ENCODE data around the gene C6orf52. TPM values are rescaled to one million over a fixed set of nuclear protein-coding genes. Genes with fewer than 3 reads are reported as not detected.
"Not testable (repeated sequence)": the region's sequence is repeated elsewhere in the genome, so short reads cannot be mapped to it uniquely, and the experiment has no call there.

The C6orf52 gene
- total RNA-seq, result not detected

DNA sequence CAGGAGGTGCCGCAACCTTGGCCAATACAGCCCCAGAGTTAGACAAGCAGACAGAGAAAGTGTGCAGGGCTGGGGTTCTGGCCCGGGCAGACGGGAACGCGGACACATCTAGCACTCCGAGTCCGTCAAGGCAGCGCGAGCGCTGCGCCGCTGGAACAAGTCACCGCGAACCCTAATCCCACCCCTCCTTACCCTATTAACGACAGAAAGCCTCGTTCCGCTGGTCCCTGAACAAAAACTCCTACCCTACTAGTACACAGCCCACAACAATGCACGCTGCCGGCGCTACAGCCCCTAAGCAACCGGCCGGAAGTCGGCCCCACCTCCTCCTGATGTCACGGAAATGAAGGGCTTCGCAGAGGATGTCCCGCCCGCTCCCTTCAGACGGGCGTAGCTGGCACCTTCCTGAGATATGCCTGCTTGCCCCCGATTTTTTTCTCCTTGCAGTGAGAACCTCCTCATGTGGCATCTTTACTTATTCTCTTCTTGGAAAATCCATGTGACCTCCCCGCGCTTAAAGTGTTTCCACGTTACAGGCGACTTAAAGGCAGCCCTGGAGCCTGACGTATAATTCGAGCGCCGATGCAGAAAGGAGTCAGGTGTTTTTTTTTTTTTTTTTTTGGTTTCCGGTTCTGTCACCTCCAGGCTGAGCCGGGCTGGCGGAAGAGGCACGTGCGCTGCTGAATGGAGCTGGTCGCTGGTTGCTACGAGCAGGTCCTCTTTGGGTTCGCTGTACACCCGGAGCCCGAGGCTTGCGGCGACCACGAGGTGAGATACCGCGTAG is at the start of gene C6orf52, which contains the start of gene PAK1IP1:
Gene C6orf52, minus strand, starts transcription at position 315 of the 784 bp plus-strand sequence. CDS start 7,066 bp downstream, outside the sequence.
Gene PAK1IP1, plus strand, starts transcription at position 671 of the 784 bp plus-strand sequence. Its CDS starts 14 bp downstream, at position 685.
- Histone ChIP-seq H3K9me3 (ENCODE audit: control insufficient read depth in 3 of 3, low read length in 3 of 3) (no peaks in the 10 kb centered on the region), H3K4me1 (ENCODE audit: control insufficient read depth in 3 of 3, insufficient read depth in 3 of 3, low read length in 3 of 3) (peaks cover 18 to 24% (median 23%) of the 10 kb centered on the region in 3 donors), H3K27ac (ENCODE audit: low read depth, low read length) (peak within 1 kb of the TSS; percentile 98), H3K9ac (ENCODE audit: low read depth in 1 of 3, low read length in 3 of 3) (peak within 1 kb of the TSS; percentile 97 to 99 (median 97)), H3K27me3 (ENCODE audit: control insufficient read depth in 3 of 3, insufficient read depth in 3 of 3, low read length in 3 of 3) (no peaks in the 10 kb centered on the region), H3K36me3 (ENCODE audit: control insufficient read depth in 3 of 3, insufficient read depth in 3 of 3, low read length in 3 of 3) (peaks cover 6 to 18% (median 13%) of the 10 kb centered on the region in 3 donors), H3K4me3 (ENCODE audit: low read length in 3 of 3) (peak within 1 kb of the TSS; percentile 93 to 100 (median 99))

DNA sequence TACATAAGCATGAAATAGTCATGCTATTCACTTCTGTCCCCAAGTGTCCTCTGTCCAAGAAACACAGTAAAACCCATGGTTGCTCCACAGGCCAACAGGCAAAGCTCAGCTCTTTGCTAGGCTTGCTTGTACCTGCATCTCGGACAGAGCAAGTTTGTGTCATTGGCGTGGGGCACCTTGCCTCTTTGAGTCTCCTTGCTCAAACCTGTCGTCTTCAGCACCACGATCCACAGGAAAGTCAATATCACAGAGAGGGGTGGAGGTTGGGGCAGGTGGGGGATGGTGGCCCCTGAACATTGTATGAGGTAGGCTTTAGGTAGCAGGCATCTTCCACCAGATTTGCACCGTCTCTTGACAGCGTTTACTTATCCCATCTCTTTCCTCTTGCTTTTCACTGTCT is 49.1 kb upstream of the C6orf52 start:
- H3K27me3 ChIP-seq (ENCODE audit: control insufficient read depth in 3 of 3, insufficient read depth in 3 of 3, low read length in 3 of 3), result no peaks in the 10 kb centered on the region
- H3K36me3 ChIP-seq (ENCODE audit: control insufficient read depth in 3 of 3, insufficient read depth in 3 of 3, low read length in 3 of 3), result no peaks in the 10 kb centered on the region
- H3K4me3 ChIP-seq (ENCODE audit: low read length in 3 of 3), result no peak overlapping the region
- H3K4me1 ChIP-seq (ENCODE audit: control insufficient read depth in 3 of 3, insufficient read depth in 3 of 3, low read length in 3 of 3), result peaks cover 5 to 16% (median 12%) of the 10 kb centered on the region in 3 donors
- no peaks in the 10 kb centered on the region for H3K9me3 ChIP-seq (ENCODE audit: control insufficient read depth in 3 of 3, low read length in 3 of 3)
- no peak overlapping the region for H3K27ac ChIP-seq (ENCODE audit: low read depth, low read length)
- H3K9ac ChIP-seq (ENCODE audit: low read depth in 1 of 3, low read length in 3 of 3), result no peak overlapping the region

DNA sequence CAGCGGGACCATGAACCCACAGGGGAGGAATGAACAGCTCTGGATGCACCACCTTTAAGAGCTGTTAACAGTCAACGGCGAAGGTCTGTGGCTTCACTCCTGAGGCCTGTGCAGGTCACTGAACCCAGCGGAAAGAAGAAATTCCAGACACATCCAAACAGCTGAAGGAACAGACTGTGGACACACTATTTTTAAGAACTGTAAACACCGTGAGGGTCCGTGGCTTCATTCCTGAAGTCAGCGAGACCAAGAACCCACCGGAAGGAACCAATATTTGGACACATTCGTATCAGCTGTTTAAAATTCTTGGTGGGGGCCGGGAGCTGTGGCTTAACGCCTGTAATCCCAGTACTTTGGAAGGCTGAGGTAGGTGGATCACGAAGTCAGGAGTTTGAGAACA is 47.8 kb upstream of the C6orf52 start:
- Histone ChIP-seq H3K4me3 (ENCODE audit: low read length in 3 of 3) (no peak overlapping the region), H3K9ac (ENCODE audit: low read depth in 1 of 3, low read length in 3 of 3) (no peak overlapping the region), H3K36me3 (ENCODE audit: control insufficient read depth in 3 of 3, insufficient read depth in 3 of 3, low read length in 3 of 3) (no peaks in the 10 kb centered on the region), H3K27ac (ENCODE audit: low read depth, low read length) (no peak overlapping the region), H3K27me3 (ENCODE audit: control insufficient read depth in 3 of 3, insufficient read depth in 3 of 3, low read length in 3 of 3) (no peaks in the 10 kb centered on the region), H3K4me1 (ENCODE audit: control insufficient read depth in 3 of 3, insufficient read depth in 3 of 3, low read length in 3 of 3) (peaks cover 2 to 8% (median 8%) of the 10 kb centered on the region in 3 donors), H3K9me3 (ENCODE audit: control insufficient read depth in 3 of 3, low read length in 3 of 3) (no peaks in the 10 kb centered on the region)

DNA sequence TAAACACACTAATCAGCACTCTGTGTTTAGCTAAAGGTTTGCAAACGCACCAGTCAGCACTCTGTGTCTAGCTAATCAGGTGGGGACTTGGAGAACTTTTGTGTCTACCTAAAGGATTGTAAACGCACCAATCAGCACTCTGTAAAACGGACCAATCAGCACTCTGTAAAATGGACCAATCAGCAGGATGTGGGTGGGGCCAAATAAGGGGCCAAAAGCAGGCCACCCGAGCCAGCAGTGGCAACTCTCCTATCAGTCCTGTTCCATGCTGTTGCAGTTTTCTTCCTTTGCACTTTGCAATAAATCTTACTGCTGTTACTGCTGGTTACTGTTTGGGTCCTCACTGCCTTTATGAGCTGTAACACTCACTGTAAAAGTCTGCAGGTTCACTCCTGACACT is 47.2 kb upstream of the C6orf52 start:
- H3K36me3 ChIP-seq (ENCODE audit: control insufficient read depth in 3 of 3, insufficient read depth in 3 of 3, low read length in 3 of 3); H3K27me3 ChIP-seq (ENCODE audit: control insufficient read depth in 3 of 3, insufficient read depth in 3 of 3, low read length in 3 of 3); H3K4me1 ChIP-seq (ENCODE audit: control insufficient read depth in 3 of 3, insufficient read depth in 3 of 3, low read length in 3 of 3); H3K9me3 ChIP-seq (ENCODE audit: control insufficient read depth in 3 of 3, low read length in 3 of 3); H3K27ac ChIP-seq (ENCODE audit: low read depth, low read length); H3K4me3 ChIP-seq (ENCODE audit: low read length in 3 of 3); H3K9ac ChIP-seq (ENCODE audit: low read depth in 1 of 3, low read length in 3 of 3): not testable (repeated sequence)

DNA sequence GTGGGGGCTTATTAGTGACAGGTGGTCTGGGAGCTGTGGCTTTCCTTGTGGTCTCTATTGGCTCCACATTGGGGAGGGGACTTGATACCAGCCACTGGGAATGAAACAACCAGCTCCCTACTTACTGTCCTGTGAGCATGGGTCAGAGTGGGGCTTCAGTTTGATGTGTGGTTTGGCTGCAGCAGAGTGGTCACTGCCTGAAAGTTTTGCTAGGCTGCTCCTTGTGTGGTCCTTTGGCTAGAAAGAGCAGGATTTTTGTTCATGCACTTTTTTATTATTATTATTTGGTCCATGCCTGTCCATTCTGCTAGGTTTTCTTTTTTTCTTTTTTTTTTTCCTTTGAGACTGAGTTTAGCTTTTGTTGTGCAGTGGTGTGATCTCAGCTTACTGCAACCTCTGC is 45.6 kb upstream of the C6orf52 start:
- no peaks in the 10 kb centered on the region for H3K27me3 ChIP-seq (ENCODE audit: control insufficient read depth in 3 of 3, insufficient read depth in 3 of 3, low read length in 3 of 3)
- no peak overlapping the region for H3K4me3 ChIP-seq (ENCODE audit: low read length in 3 of 3)
- H3K9me3 ChIP-seq (ENCODE audit: control insufficient read depth in 3 of 3, low read length in 3 of 3), result no peaks in the 10 kb centered on the region
- H3K4me1 ChIP-seq (ENCODE audit: control insufficient read depth in 3 of 3, insufficient read depth in 3 of 3, low read length in 3 of 3), result no peaks in the 10 kb centered on the region
- H3K36me3 ChIP-seq (ENCODE audit: control insufficient read depth in 3 of 3, insufficient read depth in 3 of 3, low read length in 3 of 3), result no peaks in the 10 kb centered on the region
- H3K9ac ChIP-seq (ENCODE audit: low read depth in 1 of 3, low read length in 3 of 3), result no peak overlapping the region
- H3K27ac ChIP-seq (ENCODE audit: low read depth, low read length), result no peak overlapping the region

DNA sequence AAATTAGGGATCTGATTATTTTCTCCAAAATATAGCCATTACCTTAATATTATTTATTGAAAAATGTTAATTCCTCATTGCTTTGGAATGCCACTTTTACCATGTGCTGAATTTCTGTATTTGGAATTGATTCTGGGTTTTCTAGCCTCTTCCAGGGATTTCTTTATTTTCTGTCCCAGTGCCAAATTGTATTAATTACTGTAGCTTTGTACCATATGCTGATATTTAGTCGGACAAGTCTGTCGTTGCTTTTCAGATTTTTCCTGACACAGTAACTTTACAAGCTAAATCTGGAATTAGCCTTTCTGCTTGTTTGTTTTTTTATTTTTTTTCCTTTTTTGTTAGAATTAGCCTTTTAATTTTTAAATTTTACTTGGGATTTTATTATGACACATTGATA is 42.3 kb upstream of the C6orf52 start:
- no peak overlapping the region for H3K4me3 ChIP-seq (ENCODE audit: low read length in 3 of 3)
- no peaks in the 10 kb centered on the region for H3K27me3 ChIP-seq (ENCODE audit: control insufficient read depth in 3 of 3, insufficient read depth in 3 of 3, low read length in 3 of 3)
- no peaks in the 10 kb centered on the region for H3K9me3 ChIP-seq (ENCODE audit: control insufficient read depth in 3 of 3, low read length in 3 of 3)
- H3K9ac ChIP-seq (ENCODE audit: low read depth in 1 of 3, low read length in 3 of 3), result no peak overlapping the region
- peaks cover 6 to 15% (median 10%) of the 10 kb centered on the region in 3 donors for H3K36me3 ChIP-seq (ENCODE audit: control insufficient read depth in 3 of 3, insufficient read depth in 3 of 3, low read length in 3 of 3)
- no peaks in the 10 kb centered on the region for H3K4me1 ChIP-seq (ENCODE audit: control insufficient read depth in 3 of 3, insufficient read depth in 3 of 3, low read length in 3 of 3)
- no peak overlapping the region for H3K27ac ChIP-seq (ENCODE audit: low read depth, low read length)

DNA sequence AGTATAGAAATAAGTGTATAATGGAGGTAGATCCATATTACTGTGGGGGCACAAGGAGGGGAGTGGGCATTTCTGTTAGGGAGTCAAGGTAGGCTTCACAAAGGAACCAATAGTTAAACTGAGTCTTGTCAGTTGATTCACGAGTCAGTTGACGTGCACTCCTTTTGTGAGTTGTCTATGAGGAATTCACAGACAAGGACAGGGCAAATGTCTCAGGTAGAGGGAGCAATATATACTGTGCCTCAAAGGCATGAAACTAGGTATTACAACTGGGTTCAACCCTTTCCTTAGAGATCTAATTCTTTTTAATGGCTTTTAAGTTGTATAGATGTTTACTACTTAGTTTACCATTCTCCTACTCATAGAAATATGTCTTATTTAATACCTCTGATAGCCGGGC is 39.4 kb upstream of the C6orf52 start:
- no peaks in the 10 kb centered on the region for H3K9me3 ChIP-seq (ENCODE audit: control insufficient read depth in 3 of 3, low read length in 3 of 3)
- H3K27me3 ChIP-seq (ENCODE audit: control insufficient read depth in 3 of 3, insufficient read depth in 3 of 3, low read length in 3 of 3), result no peaks in the 10 kb centered on the region
- H3K27ac ChIP-seq (ENCODE audit: low read depth, low read length), result no peak overlapping the region
- H3K9ac ChIP-seq (ENCODE audit: low read depth in 1 of 3, low read length in 3 of 3), result no peak overlapping the region
- H3K4me1 ChIP-seq (ENCODE audit: control insufficient read depth in 3 of 3, insufficient read depth in 3 of 3, low read length in 3 of 3), result peaks cover 0 to 8% (median 4%) of the 10 kb centered on the region in 3 donors
- H3K4me3 ChIP-seq (ENCODE audit: low read length in 3 of 3), result no peak overlapping the region
- H3K36me3 ChIP-seq (ENCODE audit: control insufficient read depth in 3 of 3, insufficient read depth in 3 of 3, low read length in 3 of 3), result peaks cover 8 to 25% (median 17%) of the 10 kb centered on the region in 3 donors

DNA sequence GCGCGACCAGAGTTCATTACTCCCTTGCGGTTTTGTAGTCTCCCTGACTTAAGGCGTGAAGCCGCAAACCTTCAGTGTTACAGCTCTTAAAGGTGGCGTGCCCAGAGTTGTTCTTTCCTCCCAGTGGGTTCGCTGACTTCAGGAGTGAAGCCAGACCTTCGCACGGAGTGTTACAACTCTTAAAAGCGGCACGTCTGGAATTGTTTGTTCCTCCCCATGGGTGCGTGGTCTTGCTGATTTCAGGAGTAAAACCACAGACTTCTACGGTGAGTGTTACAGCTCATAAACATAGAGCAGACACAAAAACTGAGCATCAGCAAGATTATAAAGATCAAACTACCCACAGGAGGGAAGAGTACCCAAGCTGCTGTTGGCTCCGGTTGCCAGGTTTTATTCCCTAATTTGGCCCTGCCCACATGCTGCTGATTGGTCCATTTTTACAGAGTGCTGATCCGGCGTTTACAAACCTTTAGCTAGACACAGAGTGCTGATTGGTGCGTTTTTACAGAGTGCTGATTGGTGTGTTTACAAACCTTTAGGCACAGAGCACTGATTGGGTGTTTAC is 38.8 kb upstream of the C6orf52 start:
- no peaks in the 10 kb centered on the region for H3K27me3 ChIP-seq (ENCODE audit: control insufficient read depth in 3 of 3, insufficient read depth in 3 of 3, low read length in 3 of 3)
- no peak overlapping the region for H3K9ac ChIP-seq (ENCODE audit: low read depth in 1 of 3, low read length in 3 of 3)
- H3K4me1 ChIP-seq (ENCODE audit: control insufficient read depth in 3 of 3, insufficient read depth in 3 of 3, low read length in 3 of 3), result peaks cover 0 to 8% (median 4%) of the 10 kb centered on the region in 3 donors
- no peak overlapping the region for H3K4me3 ChIP-seq (ENCODE audit: low read length in 3 of 3)
- peaks cover 11 to 29% (median 23%) of the 10 kb centered on the region in 3 donors for H3K36me3 ChIP-seq (ENCODE audit: control insufficient read depth in 3 of 3, insufficient read depth in 3 of 3, low read length in 3 of 3)
- no peaks in the 10 kb centered on the region for H3K9me3 ChIP-seq (ENCODE audit: control insufficient read depth in 3 of 3, low read length in 3 of 3)
- no peak overlapping the region for H3K27ac ChIP-seq (ENCODE audit: low read depth, low read length)

DNA sequence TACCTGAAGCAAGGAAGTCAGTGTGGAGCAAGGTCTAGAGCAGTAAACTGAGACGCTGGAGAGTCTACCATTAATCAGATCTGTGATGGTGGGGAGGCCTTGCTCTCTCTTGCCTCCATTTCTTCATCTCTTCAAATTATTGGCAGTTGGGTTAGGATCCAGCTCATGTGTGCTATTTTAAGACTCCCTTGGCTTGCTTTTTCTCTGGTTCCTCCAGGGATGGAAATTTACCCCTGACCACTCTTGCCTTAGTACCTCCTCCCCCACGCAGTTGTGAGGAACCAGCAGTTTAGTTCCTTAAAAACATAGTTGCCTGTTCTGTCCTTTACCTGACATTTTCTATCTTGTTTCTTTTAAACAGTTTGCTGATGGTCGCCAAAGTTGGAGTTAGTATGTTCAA is 35.8 kb upstream of the C6orf52 start:
- H3K27me3 ChIP-seq (ENCODE audit: control insufficient read depth in 3 of 3, insufficient read depth in 3 of 3, low read length in 3 of 3), result no peaks in the 10 kb centered on the region
- H3K9me3 ChIP-seq (ENCODE audit: control insufficient read depth in 3 of 3, low read length in 3 of 3), result no peaks in the 10 kb centered on the region
- H3K4me3 ChIP-seq (ENCODE audit: low read length in 3 of 3), result no peak overlapping the region
- peaks cover 0 to 11% (median 11%) of the 10 kb centered on the region in 3 donors for H3K4me1 ChIP-seq (ENCODE audit: control insufficient read depth in 3 of 3, insufficient read depth in 3 of 3, low read length in 3 of 3)
- no peak overlapping the region for H3K9ac ChIP-seq (ENCODE audit: low read depth in 1 of 3, low read length in 3 of 3)
- peaks cover 21 to 44% (median 39%) of the 10 kb centered on the region in 3 donors for H3K36me3 ChIP-seq (ENCODE audit: control insufficient read depth in 3 of 3, insufficient read depth in 3 of 3, low read length in 3 of 3)
- H3K27ac ChIP-seq (ENCODE audit: low read depth, low read length), result no peak overlapping the region

DNA sequence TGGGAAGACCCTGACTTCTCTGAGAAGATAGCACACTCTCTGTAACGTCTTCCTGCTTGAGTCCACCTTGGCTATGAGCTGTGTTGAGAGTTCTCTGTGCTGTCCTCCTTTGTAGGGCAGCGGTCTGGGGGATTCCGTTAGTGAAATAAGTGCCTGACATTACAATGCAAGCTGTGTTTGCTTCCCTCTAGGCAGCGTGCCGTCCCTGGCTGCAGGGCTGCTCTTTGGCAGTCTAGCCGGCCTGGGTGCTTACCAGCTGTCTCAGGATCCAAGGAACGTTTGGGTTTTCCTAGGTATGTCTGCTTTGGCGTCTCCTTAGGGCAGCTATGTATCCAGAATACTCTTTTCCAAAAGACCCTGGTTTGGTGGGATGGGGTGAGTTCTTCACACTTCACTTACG is 31.3 kb upstream of the C6orf52 start:
- H3K36me3 ChIP-seq (ENCODE audit: control insufficient read depth in 3 of 3, insufficient read depth in 3 of 3, low read length in 3 of 3), result peaks cover 14 to 33% (median 30%) of the 10 kb centered on the region in 3 donors
- H3K9ac ChIP-seq (ENCODE audit: low read depth in 1 of 3, low read length in 3 of 3), result no peak overlapping the region
- peaks cover 15 to 33% (median 33%) of the 10 kb centered on the region in 3 donors for H3K4me1 ChIP-seq (ENCODE audit: control insufficient read depth in 3 of 3, insufficient read depth in 3 of 3, low read length in 3 of 3)
- H3K4me3 ChIP-seq (ENCODE audit: low read length in 3 of 3), result no peak overlapping the region
- no peaks in the 10 kb centered on the region for H3K9me3 ChIP-seq (ENCODE audit: control insufficient read depth in 3 of 3, low read length in 3 of 3)
- H3K27me3 ChIP-seq (ENCODE audit: control insufficient read depth in 3 of 3, insufficient read depth in 3 of 3, low read length in 3 of 3), result no peaks in the 10 kb centered on the region
- no peak overlapping the region for H3K27ac ChIP-seq (ENCODE audit: low read depth, low read length)
